ENCODE results near the gene CXCR1.

- TF ChIP-seq CTCF (IDR thresholded peaks at IDR 0.05; ENCODE audit: low read length) (no peak), EZH2 (IDR thresholded peaks at IDR 0.05; ENCODE audit: borderline replicate concordance, low read length) (no peak)
Measured at GRCh38 chr2:218146056-218146455, 20.7 kb downstream of the CXCR1 start.

All from OCI-LY1 (cell line).